HEK293 (cell line): ENCODE measurements around the gene CARD11.

Source experiments
- CTCF ChIA-PET: fragments of 350-600 bp; formaldehyde crosslinking; extraction: SDS; loops from one replicate; lab custom pipeline; 2021; ENCODE audit warnings: antibody characterized with exemption; lab: Yijun Ruan, JAX
- POLR2A ChIA-PET: fragments of 300-600 bp; formaldehyde crosslinking; extraction: SDS; loops from one replicate; lab custom pipeline; 2020; ENCODE audit warnings: antibody characterized with exemption, inconsistent platforms; lab: Yijun Ruan, JAX
- H3K27ac ChIP-seq: fragments of 200-500 bp; sonication (Bioruptor generic); 2 replicates; pipeline ENCODE4 v1.5.1; 2014; ENCODE audit warnings: low read depth, low read length, control low read depth, inconsistent platforms; ENCODE audit errors: extremely low read depth
- H3K36me3 ChIP-seq, 2 experiments: fragments of 200-500 bp in 1 of 2; sonication (Bioruptor generic) in 1 of 2; 1 replicate in 1 of 2; 2 replicates in 1 of 2; pipeline ENCODE4 v1.5.1; 2014 to 2017; ENCODE audit warnings: inconsistent platforms in 2 of 2, low read length in 2 of 2; ENCODE audit not compliant: control insufficient read depth in 2 of 2, insufficient read depth in 1 of 2
- H3K4me1 ChIP-seq: fragments of 200-500 bp; sonication (Bioruptor generic); 2 replicates; pipeline ENCODE4 v1.5.1; 2014; ENCODE audit warnings: mild to moderate bottlenecking, low read length, inconsistent platforms; ENCODE audit not compliant: control insufficient read depth, insufficient read depth
- H3K4me3 ChIP-seq: 2 replicates; pipeline ENCODE4 v1.5.1; 2011; ENCODE audit warnings: low read depth, mild to moderate bottlenecking, control low read depth, low read length, moderate library complexity
- H3K9me3 ChIP-seq: fragments of 200-500 bp; sonication (Bioruptor generic); 2 replicates; pipeline ENCODE4 v1.5.1; 2014; ENCODE audit warnings: low read depth, low read length, inconsistent platforms; ENCODE audit not compliant: control insufficient read depth, insufficient read depth
- OVOL3 ChIP-seq: fragments of 450-650 bp; formaldehyde crosslinking; IDR thresholded peaks from 2 replicates; pipeline ENCODE4 v1.5.1; 2016; ENCODE audit warnings: missing biosample characterization, missing genetic modification characterization
- PATZ1 ChIP-seq: fragments of 450-650 bp; formaldehyde crosslinking; IDR thresholded peaks from 2 replicates; pipeline ENCODE4 v1.5.1; 2016; ENCODE audit warnings: missing biosample characterization, missing genetic modification characterization
- PRDM1 ChIP-seq: fragments of 450-650 bp; formaldehyde crosslinking; IDR thresholded peaks from 2 replicates; pipeline ENCODE4; 2016; ENCODE audit warnings: missing biosample characterization, missing genetic modification characterization
- SALL2 ChIP-seq: fragments of 450-650 bp; formaldehyde crosslinking; IDR thresholded peaks from 2 replicates; pipeline ENCODE4 v1.5.0; 2017; ENCODE audit warnings: missing biosample characterization, mild to moderate bottlenecking, missing genetic modification characterization, borderline replicate concordance
- SETDB1 ChIP-seq: IDR thresholded peaks from one replicate; pipeline ENCODE4 v1.6.1; 2017; ENCODE audit warnings: mild to moderate bottlenecking, low read length, moderate library complexity, mixed read lengths; ENCODE audit not compliant: insufficient read length
- ZBTB1 ChIP-seq: fragments of 450-650 bp; formaldehyde crosslinking; IDR thresholded peaks from 2 replicates; pipeline ENCODE4 v1.5.1; 2016; ENCODE audit warnings: missing biosample characterization, missing genetic modification characterization
- ZNF19 ChIP-seq: fragments of 450-650 bp; formaldehyde crosslinking; IDR thresholded peaks from 2 replicates; pipeline ENCODE4; 2016; ENCODE audit warnings: missing biosample characterization, missing genetic modification characterization, low read depth
- ZNF24 ChIP-seq: fragments of 450-650 bp; formaldehyde crosslinking; IDR thresholded peaks from 2 replicates; pipeline ENCODE4 v1.5.1; 2016; ENCODE audit warnings: missing biosample characterization, missing genetic modification characterization
- ZNF366 ChIP-seq: fragments of 450-650 bp; formaldehyde crosslinking; conservative IDR thresholded peaks from 2 replicates; pipeline ENCODE4 v1.5.1; 2016; ENCODE audit warnings: missing biosample characterization, missing genetic modification characterization
- ZNF555 ChIP-seq: fragments of 450-650 bp; formaldehyde crosslinking; conservative IDR thresholded peaks from 2 replicates; pipeline ENCODE4 v1.5.1; 2017; ENCODE audit warnings: missing biosample characterization, mild to moderate bottlenecking, missing genetic modification characterization, inconsistent platforms
- ZNF624 ChIP-seq: fragments of 450-650 bp; formaldehyde crosslinking; IDR thresholded peaks from 2 replicates; pipeline ENCODE4 v1.5.1; 2017; ENCODE audit warnings: missing biosample characterization, missing genetic modification characterization
- ZNF747 ChIP-seq: fragments of 450-650 bp; formaldehyde crosslinking; IDR thresholded peaks from 2 replicates; pipeline ENCODE4 v1.5.1; 2016; ENCODE audit warnings: missing biosample characterization, missing genetic modification characterization
- ZNF76 ChIP-seq: fragments of 450-650 bp; formaldehyde crosslinking; IDR thresholded peaks from 2 replicates; pipeline ENCODE4; 2016; ENCODE audit warnings: low read depth, missing biosample characterization, missing genetic modification characterization, borderline replicate concordance
- ZNF785 ChIP-seq: fragments of 450-650 bp; formaldehyde crosslinking; IDR thresholded peaks from 2 replicates; pipeline ENCODE4 v1.5.1; 2016; ENCODE audit warnings: missing biosample characterization, missing genetic modification characterization
- ZNF837 ChIP-seq: fragments of 450-650 bp; formaldehyde crosslinking; IDR thresholded peaks from 2 replicates; pipeline ENCODE4 v1.5.1; 2016; ENCODE audit warnings: missing biosample characterization, missing genetic modification characterization

CARD11 gene

GRCh38 chr7:2970861-2971260 is 72.8 kb downstream of the CARD11 start:
- Histone ChIP-seq H3K36me3 (no peaks in the 10 kb centered on the region), H3K9me3 (no peaks in the 10 kb centered on the region), H3K27ac (no peak overlapping the region), H3K4me1 (no peaks in the 10 kb centered on the region), H3K4me3 (no peak overlapping the region)
- CTCF ChIA-PET, result no interaction called here
- POLR2A ChIA-PET, result no interaction called here
- TF ChIP-seq ZNF555 (no peak), ZNF76 (no peak), SALL2 (tag by site-specific recombination) (no peak), OVOL3 (tag by site-specific recombination) (no peak), ZNF366 (no peak), PATZ1 (tag by site-specific recombination) (no peak)

GRCh38 chr7:2970307-2970664 is 73.4 kb downstream of the CARD11 start:
- ChIA-PET CTCF (no interaction called here), POLR2A (no interaction called here)
- Histone ChIP-seq H3K36me3 (no peaks in the 10 kb centered on the region), H3K4me3 (no peak overlapping the region), H3K9me3 (no peaks in the 10 kb centered on the region), H3K27ac (no peak overlapping the region), H3K4me1 (no peaks in the 10 kb centered on the region)
- TF ChIP-seq ZNF366 (0 out of 2 replicates have a peak, but pooled peaks have one; percentile 24), ZBTB1 (tag by site-specific recombination) (no peak), PRDM1 (peak; percentile 47; the same call in 1 of the 2 replicates)

GRCh38 chr7:2969398-2970306 is 74.0 kb downstream of the CARD11 start:
- POLR2A ChIA-PET, result no interaction called here
- H3K4me3 ChIP-seq, result no peak overlapping the region
- H3K4me1 ChIP-seq, result no peaks in the 10 kb centered on the region
- 0 out of 2 replicates have a peak, but pooled peaks have one; percentile 14 for TF ChIP-seq ZNF785 (tag by site-specific recombination)
- 0 out of 2 replicates have a peak, but pooled peaks have one; percentile 5 for TF ChIP-seq ZNF24
- no peak for TF ChIP-seq SETDB1
- no peak for TF ChIP-seq ZNF19 (tag by site-specific recombination)
- TF ChIP-seq ZNF837 (tag by site-specific recombination), result no peak
- no peak for TF ChIP-seq ZNF624 (tag by site-specific recombination)
- H3K9me3 ChIP-seq, result no peaks in the 10 kb centered on the region
- no peaks in the 10 kb centered on the region for H3K36me3 ChIP-seq
- no peak overlapping the region for H3K27ac ChIP-seq
- CTCF ChIA-PET, result no interaction called here

GRCh38 chr7:2968616-2969397 is 74.9 kb downstream of the CARD11 start:
- no peaks in the 10 kb centered on the region for H3K36me3 ChIP-seq
- H3K27ac ChIP-seq, result no peak overlapping the region
- ChIA-PET POLR2A (no interaction called here), CTCF (no interaction called here)
- 0 out of 2 replicates have a peak, but pooled peaks have one; percentile 9 for TF ChIP-seq ZNF366
- no peak for TF ChIP-seq ZNF747 (tag by site-specific recombination)
- 0 out of 2 replicates have a peak, but pooled peaks have one; percentile 35 for TF ChIP-seq ZNF24
- 0 out of 2 replicates have a peak, but pooled peaks have one; percentile 45 for TF ChIP-seq PRDM1
- TF ChIP-seq, all 188 proteins: peak for 3
- Histone ChIP-seq H3K9me3 (no peaks in the 10 kb centered on the region), H3K4me1 (no peaks in the 10 kb centered on the region), H3K4me3 (no peak overlapping the region)
